Mononuclear cell (primary cell): ENCODE data around the gene NDRG4. TPM values are rescaled to one million over a fixed set of nuclear protein-coding genes. Genes with fewer than 3 reads are reported as not detected.

Experiments
- H3K27me3 ChIP-seq: 2 replicates; pipeline ENCODE4 v1.6.0; 2011; ENCODE audit warnings: low read length, control low read depth; ENCODE audit not compliant: insufficient read depth
- H3K4me1 ChIP-seq: 2 replicates; pipeline ENCODE4 v1.5.1; 2011; ENCODE audit warnings: mild to moderate bottlenecking, low read length, control low read depth; ENCODE audit not compliant: insufficient read depth
- H3K4me3 ChIP-seq: 2 replicates; pipeline ENCODE4 v1.5.1; 2011; ENCODE audit warnings: mild to moderate bottlenecking, low read length, moderate library complexity
- H3K9me3 ChIP-seq: 2 replicates; pipeline ENCODE4 v1.5.1; 2011; ENCODE audit warnings: low read depth, mild to moderate bottlenecking, control low read depth, low read length
- total RNA-seq: library from RNA; depleted of rRNA; stranded (reverse); fragments of >200 nt; gene quantifications from one replicate; pipeline ENCODE4 v1.2.3, GENCODE V29; 2012

The NDRG4 gene
- total RNA-seq, 1 donor, result 0.94 TPM

GRCh38 chr16:58462089-58462488 is 37.9 kb upstream of the NDRG4 start:
- H3K9me3 ChIP-seq, result no peaks in the 10 kb centered on the region
- H3K4me1 ChIP-seq, result peaks cover 13% of the 10 kb centered on the region
- peaks cover 41% of the 10 kb centered on the region for H3K27me3 ChIP-seq
- H3K4me3 ChIP-seq, result no peak overlapping the region

DNA sequence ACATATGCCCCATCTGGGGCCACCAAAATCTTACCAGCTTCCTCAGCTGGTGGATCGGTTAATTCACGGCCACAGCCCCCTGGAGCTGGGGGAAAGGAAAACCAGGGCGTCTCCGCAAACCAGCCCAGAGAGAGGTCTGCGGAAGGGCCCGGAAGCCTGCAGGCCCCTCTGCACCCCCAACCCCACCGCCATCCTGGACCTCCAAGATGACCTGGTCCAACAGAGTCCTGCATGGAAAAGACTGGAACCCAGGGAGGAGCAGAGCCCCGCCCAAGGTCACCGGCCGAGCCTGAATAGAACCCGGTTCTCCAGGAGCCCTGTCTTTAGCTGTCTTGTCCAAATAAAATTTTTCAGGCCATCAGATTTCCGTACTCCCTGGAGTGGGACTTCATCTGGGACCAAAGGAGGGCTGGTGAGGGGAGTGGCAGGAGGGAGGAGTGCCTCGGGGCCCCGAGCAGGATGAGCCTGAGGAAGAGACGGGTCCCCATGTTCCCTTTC is 37.4 kb upstream of the NDRG4 start:
- Histone ChIP-seq H3K4me3 (no peak overlapping the region), H3K9me3 (no peaks in the 10 kb centered on the region), H3K27me3 (peaks cover 41% of the 10 kb centered on the region), H3K4me1 (peaks cover 13% of the 10 kb centered on the region)

DNA sequence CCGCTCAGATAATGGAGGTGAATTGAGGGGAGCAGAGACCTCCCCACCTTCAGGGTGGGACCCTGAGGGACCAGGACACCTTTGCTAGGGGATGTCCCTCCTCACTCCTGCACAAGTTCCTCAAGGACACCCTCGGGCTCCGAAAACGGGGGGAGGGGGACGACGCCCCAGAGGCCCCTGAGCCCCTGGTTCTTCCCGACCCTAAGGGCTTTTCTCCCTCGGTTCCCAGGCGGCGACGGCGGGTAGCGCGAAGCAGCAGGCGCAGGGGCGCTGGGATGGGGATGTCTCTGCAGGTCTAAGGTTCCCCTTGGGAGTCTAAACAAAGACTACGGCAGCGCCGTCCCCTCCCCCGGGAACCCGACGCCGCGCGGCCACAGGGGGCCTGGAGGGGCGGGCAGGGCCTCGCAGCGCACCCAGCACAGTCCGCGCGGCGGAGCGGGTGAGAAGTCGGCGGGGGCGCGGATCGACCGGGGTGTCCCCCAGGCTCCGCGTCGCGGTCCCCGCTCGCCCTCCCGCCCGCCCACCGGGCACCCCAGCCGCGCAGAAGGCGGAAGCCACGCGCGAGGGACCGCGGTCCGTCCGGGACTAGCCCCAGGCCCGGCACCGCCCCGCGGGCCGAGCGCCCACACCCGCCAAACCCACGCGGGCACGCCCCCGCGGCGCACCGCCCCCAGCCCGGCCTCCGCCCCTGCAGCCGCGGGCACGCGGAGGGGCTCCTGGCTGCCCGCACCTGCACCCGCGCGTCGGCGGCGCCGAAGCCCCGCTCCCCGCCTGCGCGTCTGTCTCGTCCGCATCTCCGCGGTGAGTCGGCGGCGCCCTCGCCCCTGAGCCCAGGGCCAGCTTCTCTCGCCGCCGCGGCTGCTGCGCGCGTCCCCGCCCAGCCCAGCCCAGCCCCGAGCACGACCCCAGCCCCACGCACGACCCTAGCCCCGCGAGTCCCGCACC is 36.7 kb upstream of the NDRG4 start:
- Histone ChIP-seq H3K9me3 (no peaks in the 10 kb centered on the region), H3K4me3 (no peak overlapping the region), H3K27me3 (peaks cover 43% of the 10 kb centered on the region), H3K4me1 (peaks cover 13% of the 10 kb centered on the region)

- Histone ChIP-seq H3K9me3 (no peaks in the 10 kb centered on the region), H3K27me3 (peaks cover 44% of the 10 kb centered on the region), H3K4me3 (no peak overlapping the region), H3K4me1 (peaks cover 13% of the 10 kb centered on the region)
Observed at GRCh38 chr16:58464047-58464915, 35.7 kb upstream of the NDRG4 start.

- peaks cover 44% of the 10 kb centered on the region for H3K27me3 ChIP-seq
- H3K4me1 ChIP-seq, result peaks cover 13% of the 10 kb centered on the region
- H3K4me3 ChIP-seq, result no peak overlapping the region
- H3K9me3 ChIP-seq, result no peaks in the 10 kb centered on the region
Observed at GRCh38 chr16:58464916-58465731, 34.8 kb upstream of the NDRG4 start.

DNA sequence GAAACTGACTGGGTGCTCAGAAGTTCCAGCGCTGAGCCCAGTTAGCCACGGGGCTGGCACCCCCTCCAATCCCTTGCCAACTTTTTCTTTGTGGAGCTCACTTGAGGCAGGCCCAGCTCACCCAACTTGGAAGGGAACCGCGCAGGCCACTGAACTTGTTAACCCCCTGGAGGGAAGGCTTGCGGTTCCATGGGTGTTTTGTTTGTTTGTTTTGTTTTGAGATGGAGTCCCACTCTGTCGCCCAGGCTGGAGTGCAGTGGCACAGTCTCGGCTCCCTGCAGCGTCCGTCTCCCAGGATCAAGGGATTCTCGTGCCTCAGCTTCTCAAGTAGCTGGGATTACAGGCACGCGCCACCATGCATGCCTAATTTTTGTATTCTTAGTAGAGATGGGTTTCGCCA is 34.1 kb upstream of the NDRG4 start:
- Histone ChIP-seq H3K9me3 (no peaks in the 10 kb centered on the region), H3K27me3 (peaks cover 44% of the 10 kb centered on the region), H3K4me3 (no peak overlapping the region), H3K4me1 (peaks cover 13% of the 10 kb centered on the region)

DNA sequence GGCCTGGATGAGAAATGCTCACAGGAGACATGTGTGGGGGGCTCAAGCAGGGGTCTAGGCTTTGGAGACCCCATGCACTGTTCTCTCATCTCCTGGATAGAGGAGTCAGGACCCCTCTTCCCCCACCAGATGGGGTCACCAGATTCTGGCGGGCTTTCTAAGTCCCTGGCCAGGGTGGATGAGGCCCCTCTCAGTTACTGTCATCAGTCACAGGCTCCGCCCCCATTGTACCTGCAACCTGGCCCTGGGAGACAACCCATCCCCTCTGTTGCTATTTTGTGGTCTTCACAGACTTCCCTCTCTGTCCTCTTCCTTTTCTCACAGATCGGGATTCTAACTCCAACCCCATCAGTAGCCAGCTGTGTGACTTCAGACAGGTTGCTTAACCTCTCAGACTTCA is 33.5 kb upstream of the NDRG4 start:
- peaks cover 13% of the 10 kb centered on the region for H3K4me1 ChIP-seq
- H3K27me3 ChIP-seq, result peaks cover 44% of the 10 kb centered on the region
- H3K9me3 ChIP-seq, result no peaks in the 10 kb centered on the region
- no peak overlapping the region for H3K4me3 ChIP-seq

GRCh38 chr16:58467905-58468304 is 32.0 kb upstream of the NDRG4 start:
- Histone ChIP-seq H3K4me1 (peaks cover 13% of the 10 kb centered on the region), H3K9me3 (no peaks in the 10 kb centered on the region), H3K27me3 (peaks cover 31% of the 10 kb centered on the region), H3K4me3 (no peak overlapping the region)

- Histone ChIP-seq H3K9me3 (no peaks in the 10 kb centered on the region), H3K4me1 (no peaks in the 10 kb centered on the region), H3K27me3 (peaks cover 9% of the 10 kb centered on the region), H3K4me3 (no peak overlapping the region)
Observed at GRCh38 chr16:58471209-58471975, 28.6 kb upstream of the NDRG4 start.

GRCh38 chr16:58472266-58472665 is 27.7 kb upstream of the NDRG4 start:
- Histone ChIP-seq H3K4me1 (no peaks in the 10 kb centered on the region), H3K4me3 (no peak overlapping the region), H3K27me3 (peaks cover 3% of the 10 kb centered on the region), H3K9me3 (no peaks in the 10 kb centered on the region)

- Histone ChIP-seq H3K4me1 (no peaks in the 10 kb centered on the region), H3K27me3 (peaks cover 3% of the 10 kb centered on the region), H3K9me3 (no peaks in the 10 kb centered on the region), H3K4me3 (no peak overlapping the region)
Observed at GRCh38 chr16:58472827-58473226, 27.1 kb upstream of the NDRG4 start.

- H3K27me3 ChIP-seq, result no peaks in the 10 kb centered on the region
- no peaks in the 10 kb centered on the region for H3K9me3 ChIP-seq
- no peaks in the 10 kb centered on the region for H3K4me1 ChIP-seq
- H3K4me3 ChIP-seq, result no peak overlapping the region
Observed at GRCh38 chr16:58474296-58474695, 25.6 kb upstream of the NDRG4 start.

DNA sequence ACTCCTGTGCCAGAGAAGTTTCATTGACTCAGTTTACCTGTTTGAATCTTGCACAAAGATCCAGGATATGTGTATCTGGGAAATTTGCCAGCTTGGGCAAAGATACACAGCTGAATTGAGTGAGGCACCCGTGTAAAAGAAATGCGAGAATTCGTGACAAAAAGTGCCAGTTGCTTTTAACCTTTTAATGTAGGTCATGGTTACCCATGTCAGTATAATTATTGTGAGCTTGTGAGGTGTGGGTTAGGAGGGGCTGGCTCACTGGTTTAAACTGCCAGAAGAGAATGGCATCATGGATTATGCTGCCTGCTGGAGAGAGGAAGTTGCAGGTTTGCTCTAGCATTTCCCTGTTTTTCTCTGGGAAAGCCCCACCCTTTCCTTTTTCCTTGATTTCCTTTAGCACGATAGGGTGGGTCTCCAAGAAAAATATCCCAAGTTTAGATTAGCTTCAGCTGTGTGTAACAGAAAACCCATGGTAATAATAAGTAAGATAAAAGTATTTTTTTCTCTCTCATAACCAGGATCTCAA is 24.8 kb upstream of the NDRG4 start:
- Histone ChIP-seq H3K4me3 (no peak overlapping the region), H3K27me3 (no peaks in the 10 kb centered on the region), H3K9me3 (no peaks in the 10 kb centered on the region), H3K4me1 (no peaks in the 10 kb centered on the region)

DNA sequence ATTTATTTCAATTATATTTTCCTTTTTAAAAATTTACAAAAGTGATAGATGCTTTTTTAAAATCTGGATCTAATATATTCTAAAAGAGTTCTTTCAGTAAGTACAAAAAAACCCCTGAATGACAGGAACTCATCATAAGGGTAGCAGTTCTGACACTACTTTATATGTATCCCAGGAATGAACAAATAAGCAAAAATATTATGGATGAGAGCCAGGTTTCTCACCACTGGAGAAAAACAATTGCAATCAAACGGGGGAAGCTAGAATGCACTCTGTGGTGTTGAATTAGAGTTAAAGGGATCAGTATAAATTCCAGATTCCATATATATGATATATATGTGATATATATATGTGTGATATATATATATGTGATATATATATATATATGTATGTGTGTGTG is 23.2 kb upstream of the NDRG4 start:
- Histone ChIP-seq H3K4me3 (no peak overlapping the region), H3K4me1 (no peaks in the 10 kb centered on the region), H3K9me3 (no peaks in the 10 kb centered on the region), H3K27me3 (no peaks in the 10 kb centered on the region)
